Endometrial microvascular endothelial cells (primary cell): ENCODE measurements around the gene RNF32. TPM values are rescaled to one million over a fixed set of nuclear protein-coding genes. Genes with fewer than 3 reads are reported as not detected.
"Not testable (repeated sequence)": the region's sequence is repeated elsewhere in the genome, so short reads cannot be mapped to it uniquely, and the experiment has no call there.

Experiments used
- in situ Hi-C: cut with HindIII; loops from 2 replicates; pipeline ENCODE4 v1.10.0; 2017; ENCODE audit warnings: low sequenced_read_pairs, low pct_unique_long_range_greater_than_20kb; ENCODE audit errors: inconsistent ontology term
- total RNA-seq: library from RNA; depleted of rRNA; stranded (reverse); fragments of >200 nt; gene quantifications from one replicate; pipeline ENCODE4 v1.2.3, GENCODE V29; 2015; ENCODE audit errors: inconsistent ontology term

RNF32 gene
- total RNA-seq, 1 donor from 2014 or later, result 1.9 TPM

- in situ Hi-C loops, result not testable (repeated sequence)
Observed at GRCh38 chr7:156637093-156637492, 3.5 kb upstream of the RNF32 start.

GRCh38 chr7:156638443-156639077 is 2.0 kb upstream of the RNF32 start:
- in situ Hi-C loops, result no loop called here

GRCh38 chr7:156639426-156640256 is 933 bp upstream of the RNF32 start:
- in situ Hi-C loops, result no loop called here

- in situ Hi-C loops, result no loop called here
Observed at GRCh38 chr7:156640949-156641485, 443 bp downstream of the RNF32 start.

GRCh38 chr7:156642306-156643045 is 1.9 kb downstream of the RNF32 start:
- in situ Hi-C loops, result no loop called here

GRCh38 chr7:156647330-156647729 is 6.8 kb downstream of the RNF32 start:
- in situ Hi-C loops, result not testable (repeated sequence)

GRCh38 chr7:156650042-156650441 is 9.5 kb downstream of the RNF32 start:
- in situ Hi-C loops, result no loop called here

- in situ Hi-C loops, result no loop called here
Observed at GRCh38 chr7:156651474-156651873, 10.9 kb downstream of the RNF32 start.

- in situ Hi-C loops, result no loop called here
Observed at GRCh38 chr7:156652886-156653568, 12.5 kb downstream of the RNF32 start.

- in situ Hi-C loops, result no loop called here
Observed at GRCh38 chr7:156654511-156655234, 14.1 kb downstream of the RNF32 start.

- in situ Hi-C loops, result no loop called here
Observed at GRCh38 chr7:156655251-156655650, 14.7 kb downstream of the RNF32 start.

- in situ Hi-C loops, result no loop called here
Observed at GRCh38 chr7:156655983-156656382, 15.4 kb downstream of the RNF32 start.

GRCh38 chr7:156656598-156656997 is 16.0 kb downstream of the RNF32 start:
- in situ Hi-C loops, result no loop called here

GRCh38 chr7:156657681-156658080 is 17.1 kb downstream of the RNF32 start:
- in situ Hi-C loops, result no loop called here

- in situ Hi-C loops, result no loop called here
Observed at GRCh38 chr7:156659203-156659602, 18.6 kb downstream of the RNF32 start.

- in situ Hi-C loops, result no loop called here
Observed at GRCh38 chr7:156659961-156660360, 19.4 kb downstream of the RNF32 start.

- in situ Hi-C loops, result no loop called here
Observed at GRCh38 chr7:156661637-156662036, 21.1 kb downstream of the RNF32 start.

- in situ Hi-C loops, result no loop called here
Observed at GRCh38 chr7:156662277-156662676, 21.7 kb downstream of the RNF32 start.
